OCI-LY7 (cell line): ENCODE data around the gene CSNK2A1. TPM values are rescaled to one million over a fixed set of nuclear protein-coding genes. Genes with fewer than 3 reads are reported as not detected.

Experiments used
- BruUV-seq: library from RNA; stranded (reverse); fragments of 400-500 nt; replicated peaks from 2 replicates; lab custom pipeline; 2021; lab: Mats Ljungman, UMichigan
- CTCF ChIA-PET: fragments of 300-600 bp; sonication (Branson Sonifier 250); formaldehyde crosslinking; loops from one replicate; lab custom pipeline; 2022; ENCODE audit warnings: antibody characterized with exemption; ENCODE audit not compliant: unreplicated experiment; lab: Charles Lee
- POLR2A ChIA-PET: fragments of 300-600 bp; sonication (Branson Sonifier 250); formaldehyde crosslinking; loops from one replicate; lab custom pipeline; 2022; ENCODE audit warnings: antibody characterized with exemption; lab: Charles Lee
- DNase-seq: peaks from one replicate; pipeline ENCODE4 v3.0.0-alpha.2; 2015; ENCODE audit warnings: low spot score
- H2AFZ ChIP-seq: fragments of 200-600 bp; sonication (generic), shearing (Covaris generic); 2 replicates; pipeline ENCODE4 v1.6.1; 2014; ENCODE audit warnings: mild to moderate bottlenecking, antibody characterized with exemption, low read length, moderate library complexity
- H3K27ac ChIP-seq: fragments of 200-600 bp; sonication (generic); 2 replicates; pipeline ENCODE4 v1.5.1; 2014; ENCODE audit warnings: mixed run types, low read depth, mild to moderate bottlenecking, moderate library complexity, low read length, inconsistent platforms; ENCODE audit not compliant: poor library complexity, severe bottlenecking
- H3K36me3 ChIP-seq: fragments of 200-600 bp; sonication (generic); 2 replicates; pipeline ENCODE4 v1.6.1; 2014; ENCODE audit warnings: mild to moderate bottlenecking, antibody characterized with exemption, low read length, moderate library complexity, mixed read lengths; ENCODE audit not compliant: insufficient read depth
- H3K4me1 ChIP-seq: fragments of 200-600 bp; sonication (generic); 2 replicates; pipeline ENCODE4 v1.5.1; 2014; ENCODE audit warnings: mild to moderate bottlenecking, low read length; ENCODE audit not compliant: insufficient read depth, poor library complexity, severe bottlenecking
- H3K4me2 ChIP-seq: fragments of 200-600 bp; sonication (generic); 2 replicates; pipeline ENCODE4 v1.6.1; 2014; ENCODE audit warnings: mild to moderate bottlenecking, low read length
- H3K4me3 ChIP-seq: fragments of 200-600 bp; sonication (generic); 2 replicates; pipeline ENCODE4 v1.5.1; 2014; ENCODE audit warnings: mild to moderate bottlenecking, low read depth, low read length; ENCODE audit not compliant: poor library complexity, severe bottlenecking
- H3K79me2 ChIP-seq: fragments of 200-600 bp; sonication (generic); 2 replicates; pipeline ENCODE4 v1.6.1; 2016; ENCODE audit warnings: low read depth, mild to moderate bottlenecking, low read length, moderate library complexity, mixed read lengths; ENCODE audit not compliant: insufficient read depth
- H3K9me2 ChIP-seq: fragments of 200-600 bp; sonication (generic); 2 replicates; pipeline ENCODE4 v1.6.1; 2016; ENCODE audit warnings: mild to moderate bottlenecking, low read length, mixed read lengths; ENCODE audit not compliant: insufficient read depth
- H3K9me3 ChIP-seq: fragments of 200-600 bp; sonication (generic); 2 replicates; pipeline ENCODE4 v1.6.1; 2014; ENCODE audit warnings: mild to moderate bottlenecking, mixed run types, low read length, mixed read lengths
- H4K20me1 ChIP-seq: fragments of 200-600 bp; sonication (generic); 2 replicates; pipeline ENCODE4 v1.6.1; 2014; ENCODE audit warnings: mild to moderate bottlenecking, antibody characterized with exemption, low read length, moderate library complexity, mixed read lengths; ENCODE audit not compliant: insufficient read depth
- CTCF ChIP-seq: fragments of 200-600 bp; sonication (generic); conservative IDR thresholded peaks from 2 replicates; pipeline ENCODE4 v1.5.1; 2014; ENCODE audit warnings: mild to moderate bottlenecking, antibody characterized with exemption, low read length, moderate library complexity, mixed read lengths
- EZH2phosphoT487 ChIP-seq: fragments of 200-600 bp; sonication (generic); IDR thresholded peaks from 2 replicates; pipeline ENCODE4 v1.6.1; 2018; ENCODE audit warnings: low read depth, borderline replicate concordance, mild to moderate bottlenecking, mixed run types, antibody characterized with exemption, low read length, moderate library complexity, mixed read lengths
- intact Hi-C: fragments of 100-400 bp; cut with micrococcal nuclease; formaldehyde crosslinking; loops from one replicate; pipeline ENCODE4 v1.10.0; 2022; ENCODE audit not compliant: unreplicated experiment
- total RNA-seq, 2 experiments: library from RNA; depleted of rRNA in 1 of 2; stranded (reverse); fragments of >200 nt in 1 of 2; shearing (Covaris generic) in 1 of 2; gene quantifications; 2 replicates each; pipeline ENCODE4 v1.2.3, GENCODE V29; 2014 to 2022

The CSNK2A1 gene
- total RNA-seq, 2 experiments from 2014 or later: 90.8 to 164 TPM

GRCh38 chr20:497979-498378 is 45.6 kb downstream of the CSNK2A1 start:
- no peaks in the 10 kb centered on the region for H3K9me3 ChIP-seq
- no peaks in the 10 kb centered on the region for H3K79me2 ChIP-seq
- no peaks in the 10 kb centered on the region for H3K4me1 ChIP-seq
- no TSS peak for BruUV-seq
- ChIA-PET POLR2A (no interaction called here), CTCF (no interaction called here)
- TF ChIP-seq CTCF: no peak
- no peak for TF ChIP-seq EZH2phosphoT487
- no peak overlapping the region for H3K27ac ChIP-seq
- no peaks in the 10 kb centered on the region for H3K9me2 ChIP-seq
- H3K4me3 ChIP-seq: no peak overlapping the region
- H3K4me2 ChIP-seq: no peak overlapping the region
- no peak overlapping the region for H2AFZ ChIP-seq
- no peak for DNase-seq
- H4K20me1 ChIP-seq: no peaks in the 10 kb centered on the region
- H3K36me3 ChIP-seq: peaks cover 94% of the 10 kb centered on the region
- intact Hi-C loops: no loop called here

GRCh38 chr20:496126-496696 is 47.4 kb downstream of the CSNK2A1 start:
- H3K36me3 ChIP-seq: peaks cover 94% of the 10 kb centered on the region
- no peaks in the 10 kb centered on the region for H4K20me1 ChIP-seq
- ChIA-PET POLR2A (interaction anchor here (1.1 kb wide), 1 partner anchor 881 kb away, joined by 5 read pairs; no protein-coding TSS in a partner anchor), CTCF (no interaction called here)
- no peaks in the 10 kb centered on the region for H3K4me1 ChIP-seq
- no peaks in the 10 kb centered on the region for H3K9me2 ChIP-seq
- no TSS peak for BruUV-seq
- H3K4me3 ChIP-seq: no peak overlapping the region
- intact Hi-C loops: no loop called here
- H3K9me3 ChIP-seq: no peaks in the 10 kb centered on the region
- H3K79me2 ChIP-seq: no peaks in the 10 kb centered on the region
- no peak overlapping the region for H3K4me2 ChIP-seq
- H2AFZ ChIP-seq: no peak overlapping the region
- no peak for DNase-seq
- no peak overlapping the region for H3K27ac ChIP-seq
- TF ChIP-seq CTCF: no peak
- TF ChIP-seq EZH2phosphoT487: no peak

GRCh38 chr20:492159-492558 is 51.4 kb downstream of the CSNK2A1 start:
- intact Hi-C loops: no loop called here
- ChIA-PET POLR2A (no interaction called here), CTCF (no interaction called here)
- Histone ChIP-seq H2AFZ (no peak overlapping the region), H3K4me1 (no peaks in the 10 kb centered on the region), H3K9me2 (no peaks in the 10 kb centered on the region), H3K36me3 (peaks cover 89% of the 10 kb centered on the region), H3K4me2 (no peak overlapping the region), H3K4me3 (no peak overlapping the region), H3K27ac (no peak overlapping the region), H3K9me3 (no peaks in the 10 kb centered on the region), H4K20me1 (no peaks in the 10 kb centered on the region), H3K79me2 (no peaks in the 10 kb centered on the region)
- TF ChIP-seq CTCF: no peak
- TF ChIP-seq EZH2phosphoT487: no peak
- no peak for DNase-seq
- no TSS peak for BruUV-seq
